PC-9 (cell line): ENCODE measurements around the gene JAG2.

Source experiments
- CTCF ChIP-seq: fragments of 200-600 bp; sonication (generic); conservative IDR thresholded peaks from 2 replicates; pipeline ENCODE4 v1.6.1; 2017; ENCODE audit warnings: mixed run types, antibody characterized with exemption, mild to moderate bottlenecking, moderate library complexity
- EZH2 ChIP-seq: fragments of 200-600 bp; sonication (generic); IDR thresholded peaks from 2 replicates; pipeline ENCODE4 v1.8.0; 2017; ENCODE audit warnings: antibody characterized with exemption, low read depth

GRCh38 chr14:105169776-105170655 is 1.4 kb upstream of the JAG2 start:
- TF ChIP-seq EZH2 (no peak), CTCF (no peak)
